SK-N-SH (cell line): ENCODE measurements around the gene GASK1B.

Source experiments
- CTCF ChIP-seq: fragments of 200-600 bp; sonication (generic); IDR thresholded peaks from 2 replicates; pipeline ENCODE4 v1.6.1; 2017; ENCODE audit warnings: antibody characterized with exemption, mild to moderate bottlenecking, moderate library complexity
- EP300 ChIP-seq, 2 experiments: IDR thresholded peaks; 2 replicates each; pipeline versions ENCODE4 v1.4.0 to v1.6.1; 2012; ENCODE audit warnings: borderline replicate concordance in 1 of 2, low read depth in 1 of 2, low read length in 1 of 2
- MAX ChIP-seq: IDR thresholded peaks from 2 replicates; pipeline ENCODE4 v1.4.0; 2012; ENCODE audit warnings: low read depth
- NFIC ChIP-seq: IDR thresholded peaks from 2 replicates; pipeline ENCODE4 v1.4.0; 2012; ENCODE audit warnings: borderline replicate concordance
- RFX5 ChIP-seq: IDR thresholded peaks from 2 replicates; pipeline ENCODE4 v1.6.1; 2012; ENCODE audit warnings: mild to moderate bottlenecking, improper control_type of control experiment, low read length
- TCF12 ChIP-seq: IDR thresholded peaks from 2 replicates; pipeline ENCODE4 v1.4.0; 2012
- YY1 ChIP-seq: IDR thresholded peaks from 2 replicates; pipeline ENCODE4 v1.4.0; 2012; ENCODE audit warnings: low read depth, mild to moderate bottlenecking

GRCh38 chr4:158168606-158169005 lies 4.2 kb downstream of the GASK1B start:
- TF ChIP-seq CTCF (no peak), EP300 (IDR thresholded peaks at IDR 0.05; ENCODE audit: borderline replicate concordance in 1 of 2, low read depth in 1 of 2, low read length in 1 of 2) (no peak), YY1 (no peak), RFX5 (no peak), MAX (no peak), TCF12 (no peak), NFIC (no peak)
